DND-41 (cell line): ENCODE measurements around the gene ARL14EP.

ENCODE experiments used
- CTCF ChIP-seq: IDR thresholded peaks from 2 replicates; pipeline ENCODE4 v1.5.1; 2012; ENCODE audit warnings: borderline replicate concordance, low read length, moderate library complexity, mild to moderate bottlenecking; ENCODE audit not compliant: poor library complexity, severe bottlenecking; ENCODE audit errors: extremely low read depth
- EZH2 ChIP-seq: IDR thresholded peaks from 3 replicates; pipeline ENCODE4 v1.6.1; 2012; ENCODE audit warnings: borderline replicate concordance, low read depth, mild to moderate bottlenecking, moderate library complexity, low read length, inconsistent platforms; ENCODE audit not compliant: severe bottlenecking

DNA sequence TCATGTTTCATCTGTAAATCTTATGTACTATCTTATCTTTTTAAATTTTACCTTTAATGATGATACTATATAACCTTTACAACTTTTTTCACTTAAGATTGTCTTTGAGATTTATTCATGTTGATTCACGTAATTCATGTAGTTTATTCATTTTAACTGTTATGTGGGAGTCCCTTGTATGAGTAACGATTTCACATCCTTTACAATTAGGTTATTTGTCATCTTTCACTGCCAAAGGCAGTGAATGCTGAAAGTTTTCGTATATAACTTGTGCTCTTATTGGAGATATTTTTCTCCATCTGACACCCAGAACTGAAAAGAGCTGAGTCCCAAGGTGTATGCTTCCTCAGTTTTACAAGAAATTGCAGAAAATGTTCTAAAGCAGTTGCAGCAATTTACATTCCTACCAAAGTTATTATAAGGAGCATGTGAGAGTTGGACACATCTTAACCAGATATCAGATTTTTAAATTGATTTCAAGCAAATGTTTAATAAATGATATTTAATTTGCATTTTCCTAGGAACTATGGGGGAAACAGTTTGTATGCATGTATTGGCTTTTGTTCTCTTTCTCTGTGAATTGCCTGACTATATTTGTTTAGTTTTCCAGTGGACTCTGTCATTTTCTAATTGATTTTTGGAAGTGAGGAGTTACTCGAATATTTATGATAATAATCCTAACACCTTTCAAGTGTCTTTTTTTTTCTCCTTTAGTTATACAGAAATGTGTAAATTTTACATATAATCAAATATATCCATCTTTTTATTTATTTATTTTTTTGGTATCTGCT, 6.4 kb downstream of the ARL14EP start:
- TF ChIP-seq CTCF, result no peak
- TF ChIP-seq EZH2, result no peak
